T-helper 9 cell (primary cell): ENCODE measurements around the gene PXDC1.

Experiments
- DNase-seq: peaks from one replicate; pipeline ENCODE4 v3.0.0-alpha.2; 2020

Gene PXDC1

GRCh38 chr6:3746119-3746691, 5.3 kb downstream of the PXDC1 start:
- DNase-seq, result no peak

- no peak for DNase-seq
Measured at GRCh38 chr6:3745566-3746118, 5.9 kb downstream of the PXDC1 start.

- DNase-seq, result no peak
Measured at GRCh38 chr6:3744901-3745470, 6.5 kb downstream of the PXDC1 start.

GRCh38 chr6:3744211-3744900, 7.2 kb downstream of the PXDC1 start:
- no peak for DNase-seq

- no peak for DNase-seq
Measured at GRCh38 chr6:3743541-3743940, 8.0 kb downstream of the PXDC1 start.

GRCh38 chr6:3742426-3743344, 8.8 kb downstream of the PXDC1 start:
- peak; percentile 95 for DNase-seq

GRCh38 chr6:3742076-3742425, 9.5 kb downstream of the PXDC1 start:
- no peak for DNase-seq

GRCh38 chr6:3741477-3741871, 10.0 kb downstream of the PXDC1 start:
- DNase-seq, result no peak

GRCh38 chr6:3740551-3741476, 10.7 kb downstream of the PXDC1 start:
- DNase-seq, result no peak

GRCh38 chr6:3739311-3739897, 12.1 kb downstream of the PXDC1 start:
- DNase-seq, result no peak

- no peak for DNase-seq
Measured at GRCh38 chr6:3738381-3739131, 13.0 kb downstream of the PXDC1 start.

- DNase-seq, result no peak
Measured at GRCh38 chr6:3737831-3738210, 13.7 kb downstream of the PXDC1 start.

GRCh38 chr6:3737149-3737830, 14.2 kb downstream of the PXDC1 start:
- no peak for DNase-seq

GRCh38 chr6:3735029-3735605, 16.4 kb downstream of the PXDC1 start:
- no peak for DNase-seq

GRCh38 chr6:3734023-3734422, 17.5 kb downstream of the PXDC1 start:
- no peak for DNase-seq

GRCh38 chr6:3733321-3733925, 18.1 kb downstream of the PXDC1 start:
- DNase-seq, result no peak

- DNase-seq, result peak; percentile 59
Measured at GRCh38 chr6:3732345-3733141, 19.0 kb downstream of the PXDC1 start.

GRCh38 chr6:3731700-3732099, 19.8 kb downstream of the PXDC1 start:
- no peak for DNase-seq
